DMS 273 (cell line): Measurements from ENCODE around the gene RPS6KL1.

ENCODE experiments used
- DNase-seq: peaks from one replicate; lab custom pipeline; 2025; ENCODE audit not compliant: unreplicated experiment; lab: John Stamatoyannopoulos, UW

Gene RPS6KL1

DNA sequence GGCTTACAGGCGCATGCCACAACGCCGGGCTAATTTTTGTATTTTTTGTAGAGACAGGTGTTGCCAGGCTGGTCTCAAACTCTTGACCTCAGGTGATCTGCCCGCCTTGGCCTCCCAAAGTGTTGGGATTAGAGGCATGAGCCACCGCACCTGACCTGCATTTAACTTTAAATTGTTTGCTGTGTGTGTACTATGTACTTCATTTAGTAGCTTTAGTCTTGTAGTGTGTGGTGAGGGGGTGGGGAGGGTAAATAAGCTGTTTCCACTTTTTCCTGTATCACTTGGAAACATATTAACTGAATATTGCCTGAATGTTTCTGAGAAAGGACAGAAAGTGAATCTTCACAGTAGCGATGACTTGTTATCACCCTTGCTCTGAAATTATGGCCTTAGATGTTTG lies 32.8 kb downstream of the RPS6KL1 start:
- DNase-seq = no peak

GRCh38 chr14:74888164-74889158 lies 34.6 kb downstream of the RPS6KL1 start:
- DNase-seq = no peak

GRCh38 chr14:74886001-74886400 lies 37.1 kb downstream of the RPS6KL1 start:
- no peak for DNase-seq

DNA sequence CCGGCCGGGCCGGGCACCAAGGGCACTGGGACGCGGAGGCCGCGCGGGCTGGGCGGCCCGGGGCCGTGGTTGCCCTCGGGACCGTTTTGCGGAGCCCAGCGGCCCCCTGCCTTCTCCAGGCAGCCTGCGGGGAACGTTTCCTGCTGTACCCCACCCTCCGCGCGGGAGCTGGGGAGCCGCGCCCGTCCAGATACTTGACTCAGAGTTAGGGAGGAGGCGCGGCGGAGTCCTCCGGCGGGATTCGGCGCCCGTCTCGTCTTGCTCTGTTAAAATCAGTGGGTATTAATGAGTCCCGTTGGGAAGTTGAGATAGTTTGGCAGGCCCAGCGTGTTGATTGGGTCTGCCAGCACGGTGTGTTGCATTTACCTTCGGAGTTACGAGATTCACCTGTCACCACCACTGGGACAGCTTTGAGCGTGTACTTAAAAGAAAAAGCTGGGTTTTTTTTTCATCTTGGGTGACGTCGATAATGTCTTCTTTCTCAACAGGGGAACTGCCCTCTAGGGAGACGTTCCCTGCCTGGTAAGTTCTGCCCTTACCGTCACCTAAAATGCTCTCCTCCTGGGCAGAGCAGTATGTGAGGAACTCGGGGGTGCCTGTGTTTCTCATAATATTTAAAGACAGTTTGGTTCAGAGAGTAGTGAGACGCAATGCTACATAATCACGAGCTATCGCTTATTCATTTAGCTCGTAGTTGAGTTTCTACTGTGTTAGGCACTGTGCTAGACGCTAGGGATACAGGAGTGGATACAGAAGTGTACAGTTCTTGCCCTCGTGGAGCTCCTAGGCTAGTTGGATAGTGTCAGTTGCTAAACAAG lies 40.7 kb downstream of the RPS6KL1 start:
- DNase-seq = peak; percentile 77

GRCh38 chr14:74881431-74882102 lies 41.5 kb downstream of the RPS6KL1 start, which contains the start of gene DLST:
Gene DLST, plus strand, starts transcription at chr14:74881916. Its CDS starts 38 bp downstream, at chr14:74881954.
- DNase-seq = peak; percentile 96

DNA sequence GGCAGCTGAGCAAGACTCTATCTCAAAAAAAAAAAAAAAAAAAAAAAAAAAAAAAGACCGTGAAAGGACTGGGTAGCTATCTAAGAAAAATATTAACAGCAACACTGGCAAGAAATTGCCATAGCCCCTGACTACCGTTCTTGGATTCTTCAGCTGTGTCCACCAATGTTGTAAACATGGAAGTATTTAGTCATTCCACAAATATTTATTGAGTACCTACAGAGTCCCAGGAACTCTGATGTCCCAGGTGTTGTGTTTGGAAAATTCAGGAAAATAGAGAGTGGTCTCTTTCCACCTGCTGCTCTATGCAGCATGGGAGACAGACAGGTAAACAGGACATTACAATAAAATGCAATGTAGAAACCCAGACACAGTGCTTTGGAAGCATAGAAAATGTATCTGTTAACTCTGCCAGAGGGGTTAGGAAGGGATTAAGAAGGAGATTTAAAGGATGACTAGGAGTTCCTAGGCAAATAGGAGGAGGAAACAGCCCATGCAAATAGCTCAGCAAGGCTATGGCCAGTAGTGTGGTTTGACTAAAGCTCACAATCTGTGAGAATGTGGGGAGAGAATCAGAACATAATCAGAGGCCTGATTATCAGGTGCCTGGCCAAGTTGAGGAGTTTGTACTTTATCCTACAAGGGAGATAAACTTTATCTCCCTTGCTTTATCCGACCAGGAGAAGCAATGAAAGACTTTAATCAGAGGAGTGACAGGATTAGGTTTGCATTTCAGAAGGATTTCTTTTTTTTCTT lies 43.5 kb downstream of the RPS6KL1 start:
- no peak for DNase-seq

GRCh38 chr14:74875941-74876913 lies 46.8 kb downstream of the RPS6KL1 start, which contains the start of gene PROX2:
Gene PROX2, minus strand, starts transcription at chr14:74876145. Its CDS starts 12,311 bp downstream, at chr14:74863834.
- DNase-seq = no peak

- no peak for DNase-seq
Measured at GRCh38 chr14:74875204-74875603, 47.9 kb downstream of the RPS6KL1 start.

- no peak for DNase-seq
Measured at GRCh38 chr14:74871819-74872218, 51.2 kb downstream of the RPS6KL1 start.

DNA sequence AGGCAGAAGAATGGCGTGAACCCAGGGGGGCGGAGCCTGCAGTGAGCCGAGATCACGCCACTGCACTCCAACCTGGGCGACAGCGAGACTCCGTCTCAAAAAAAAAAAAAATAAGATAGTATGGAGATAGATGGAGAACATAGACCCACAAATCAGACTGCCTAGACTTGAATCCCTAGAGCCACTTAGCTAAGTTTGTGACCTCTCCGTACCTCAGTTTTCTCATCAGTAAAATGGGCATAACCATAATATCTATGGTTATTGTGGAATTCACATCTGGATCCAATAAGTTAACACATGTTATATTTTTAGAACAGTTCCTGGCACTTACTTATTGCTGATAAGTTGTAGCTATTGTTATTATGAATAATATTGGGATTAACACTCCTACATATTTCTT lies 54.3 kb downstream of the RPS6KL1 start:
- DNase-seq = no peak

DNA sequence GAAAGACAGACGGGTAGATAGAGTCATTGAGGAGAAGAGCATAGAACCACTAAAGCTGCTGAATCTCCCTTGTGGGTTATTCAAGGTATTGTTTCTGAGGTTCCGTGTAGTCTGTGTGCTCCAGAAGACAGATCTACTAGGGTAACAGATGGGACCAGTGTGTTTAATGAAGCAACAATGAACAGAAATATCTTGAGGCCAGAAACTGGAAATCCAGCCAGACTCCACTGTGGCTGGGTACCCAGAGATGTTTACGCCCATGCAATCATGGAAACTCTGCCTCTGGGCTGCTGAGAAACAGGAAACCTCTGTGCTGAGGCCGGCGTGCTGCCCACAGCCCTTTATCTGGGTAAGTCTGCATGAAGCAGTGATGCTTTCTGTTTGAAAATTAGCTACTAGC lies 55.4 kb downstream of the RPS6KL1 start:
- peak; percentile 54 for DNase-seq

GRCh38 chr14:74866708-74867389 lies 56.2 kb downstream of the RPS6KL1 start:
- DNase-seq = no peak

DNA sequence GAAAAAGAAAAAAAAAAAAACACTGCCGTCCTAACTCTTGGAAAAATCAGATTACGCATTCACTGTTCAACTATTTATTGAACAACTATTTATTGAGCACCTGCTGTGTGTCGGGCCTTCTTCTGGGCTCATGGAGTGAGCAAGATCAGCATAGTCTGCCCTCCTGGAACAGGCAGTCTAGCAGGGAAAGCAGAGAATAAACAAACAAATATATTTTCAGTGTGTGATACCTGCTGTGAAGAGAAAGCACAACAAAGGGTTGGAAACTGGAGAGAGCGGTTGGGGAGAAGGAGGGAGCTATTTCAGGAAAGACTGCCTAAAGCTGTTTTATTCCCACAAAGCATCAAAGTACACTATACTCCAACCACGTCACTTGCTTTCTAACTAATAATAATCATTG lies 57.9 kb downstream of the RPS6KL1 start:
- DNase-seq = no peak

- DNase-seq = no peak
Measured at GRCh38 chr14:74864198-74864597, 58.9 kb downstream of the RPS6KL1 start.

DNA sequence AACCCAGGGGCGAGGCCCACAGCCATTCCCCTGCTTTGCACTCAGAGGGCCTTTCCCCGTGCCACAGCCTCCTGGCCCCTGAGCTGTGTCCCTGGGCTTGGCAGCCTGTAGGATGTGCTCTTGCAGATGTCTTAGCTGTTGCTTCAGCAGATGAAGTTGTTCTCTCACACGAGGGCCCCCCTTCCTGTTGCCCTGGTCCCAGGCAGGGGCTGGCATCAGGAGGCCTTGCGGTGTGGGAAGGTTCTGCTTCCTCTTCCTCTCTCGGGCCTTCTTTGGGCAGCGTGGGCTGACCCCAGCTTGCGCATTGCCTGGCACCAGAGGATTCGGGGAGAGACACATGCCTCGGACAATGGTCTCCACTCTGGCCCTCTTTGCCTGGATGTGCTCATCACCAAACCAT lies 59.8 kb downstream of the RPS6KL1 start:
- DNase-seq = no peak

- DNase-seq = no peak
Measured at GRCh38 chr14:74861734-74862090, 61.3 kb downstream of the RPS6KL1 start.

- peak; percentile 95 for DNase-seq
Measured at GRCh38 chr14:74860899-74861733, 61.9 kb downstream of the RPS6KL1 start.
